HG03457 (cell line): ENCODE data around the gene CRYGD.
"Not testable (repeated sequence)": the region's sequence is repeated elsewhere in the genome, so short reads cannot be mapped to it uniquely, and the experiment has no call there.

Experiments
- ATAC-seq: cut with Tn5 transposase; IDR thresholded peaks from one replicate; pipeline ENCODE4 v1.9.1; 2021; ENCODE audit warnings: moderate number of reproducible peaks; ENCODE audit not compliant: unreplicated experiment

Gene CRYGD

DNA sequence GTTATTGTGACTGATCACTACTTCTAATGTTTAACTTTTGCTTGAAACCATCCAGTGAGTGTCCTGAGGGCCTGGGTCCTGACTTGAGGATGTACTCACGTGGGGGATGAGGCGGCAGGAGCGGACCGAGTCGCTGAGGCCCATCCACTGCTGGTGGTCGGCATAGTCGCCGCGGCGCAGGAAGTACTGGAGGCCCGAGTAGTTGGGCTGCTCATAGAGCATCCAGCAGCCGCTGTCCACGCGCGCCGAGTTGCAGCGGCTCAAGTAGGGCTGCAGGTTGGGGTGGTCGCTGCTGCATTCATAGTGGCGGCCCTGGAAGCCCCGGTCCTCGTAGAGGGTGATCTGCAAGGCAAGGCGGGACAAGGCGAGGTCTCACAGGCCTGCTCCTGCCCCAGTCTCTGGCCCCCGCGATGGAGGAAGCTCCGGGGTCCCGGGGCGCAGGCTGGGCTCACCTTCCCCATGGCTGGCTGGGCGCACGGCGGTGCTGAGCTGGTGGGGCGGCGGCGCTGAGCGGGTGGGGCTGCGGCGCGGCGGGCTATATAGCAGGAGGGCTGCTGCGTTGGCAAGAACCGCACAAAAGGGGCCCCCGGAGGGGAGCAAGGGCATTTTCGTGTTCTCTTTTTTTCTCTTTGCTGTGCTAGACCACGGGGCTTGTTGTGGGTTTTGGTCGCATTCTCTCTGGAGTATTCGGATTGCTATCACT, at the start of gene CRYGD:
TSS of gene CRYGD (minus strand) at position 512 of the 703 bp plus-strand sequence. CDS start at position 461, 51 bp downstream.
- ATAC-seq = not testable (repeated sequence)

DNA sequence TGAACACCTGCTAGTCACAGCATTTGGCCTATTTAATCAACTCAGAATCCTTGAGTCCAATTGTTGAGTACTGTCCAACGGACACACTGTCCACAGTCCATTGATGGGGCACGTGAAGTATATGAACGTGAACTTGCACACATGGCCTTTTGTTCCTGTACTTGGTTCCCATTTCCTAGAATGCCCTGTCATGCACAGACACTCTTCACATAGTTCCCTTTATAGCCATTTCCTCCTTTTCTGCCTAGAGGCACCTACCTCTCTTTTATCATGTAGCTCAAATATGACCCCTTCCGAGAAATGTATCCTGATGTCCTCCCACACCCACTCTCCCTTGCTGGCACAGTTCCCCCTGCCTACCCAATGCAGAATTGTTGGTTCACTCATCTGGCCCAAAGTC, 47.8 kb upstream of the CRYGD start:
- no peak for ATAC-seq

DNA sequence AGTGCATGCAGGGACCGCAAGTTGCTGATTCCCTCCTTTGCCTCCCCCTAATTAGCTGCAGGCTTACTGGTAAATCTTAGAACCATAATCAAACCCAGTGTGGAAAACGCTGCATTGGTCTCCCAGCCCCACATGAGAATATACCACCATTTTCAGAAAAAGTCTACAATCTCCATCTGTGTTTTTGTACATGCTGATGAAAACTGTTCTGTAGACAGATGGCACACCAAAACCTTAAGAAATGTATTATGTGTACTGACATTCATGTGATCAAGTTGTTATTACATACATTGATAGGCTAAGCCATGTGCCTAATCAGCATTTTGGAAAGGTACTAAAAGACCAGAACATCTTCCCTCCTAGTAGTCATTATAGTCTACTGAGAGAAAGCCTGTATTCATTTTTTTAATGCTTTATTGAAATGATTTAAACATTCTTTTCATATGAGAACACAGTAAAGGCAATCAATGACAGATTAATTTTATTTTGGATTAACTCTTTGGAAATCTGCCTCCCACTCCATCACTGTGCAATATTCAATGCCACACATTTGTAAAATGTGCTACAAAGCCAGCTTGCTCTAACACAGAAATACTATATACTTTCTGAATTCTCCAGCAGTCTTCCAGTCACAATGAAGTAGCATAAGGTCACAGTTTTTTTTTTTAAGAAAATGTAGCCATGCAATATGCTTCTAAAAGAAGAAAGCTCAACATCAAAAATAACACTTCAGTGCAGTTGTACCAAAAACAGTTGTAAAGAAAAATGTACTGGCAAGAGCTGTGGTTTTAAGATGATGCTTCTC, 40.8 kb upstream of the CRYGD start:
- ATAC-seq = no peak

DNA sequence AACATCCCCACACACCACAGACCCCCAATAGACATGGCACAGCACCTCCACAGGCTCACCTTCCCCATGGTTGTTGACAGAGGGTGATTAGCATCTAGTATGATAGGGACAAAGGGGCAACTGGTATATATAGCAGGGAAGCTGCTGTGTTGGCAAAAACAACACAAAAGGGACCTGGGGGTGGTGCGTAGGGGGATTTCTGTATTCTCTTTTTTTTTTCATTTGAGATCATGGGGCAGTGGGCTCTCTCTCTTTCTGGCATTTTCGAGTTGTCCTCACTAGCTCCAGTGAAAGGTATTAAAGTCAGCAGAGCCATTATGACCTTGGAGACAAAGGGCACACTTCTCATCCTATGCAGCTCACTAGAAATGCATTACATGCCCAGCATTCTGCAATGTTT, 39.2 kb upstream of the CRYGD start, which contains the start of gene CRYGA:
TSS of gene CRYGA (minus strand) at position 101 of the 400 bp plus-strand sequence. CDS start at position 68, 33 bp downstream.
- no peak for ATAC-seq

DNA sequence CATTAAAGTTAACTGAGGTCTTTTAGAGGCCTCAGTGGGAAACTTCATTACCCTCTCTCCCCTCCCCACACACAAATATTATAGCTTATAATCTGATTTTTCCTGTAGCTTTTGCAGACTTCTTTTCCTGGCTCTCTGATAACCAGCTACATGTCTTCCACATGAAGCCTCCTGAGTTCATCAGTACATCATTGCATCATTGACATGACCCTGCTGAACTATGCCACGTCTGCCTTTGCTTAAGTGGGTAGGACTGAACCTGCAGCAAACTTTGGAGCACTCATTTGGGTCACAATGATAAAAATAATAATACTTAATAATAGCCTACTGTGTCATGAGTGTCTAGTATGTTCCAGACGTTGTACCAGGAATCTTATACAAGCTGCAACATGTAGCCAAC, 32.1 kb upstream of the CRYGD start:
- ATAC-seq = no peak

DNA sequence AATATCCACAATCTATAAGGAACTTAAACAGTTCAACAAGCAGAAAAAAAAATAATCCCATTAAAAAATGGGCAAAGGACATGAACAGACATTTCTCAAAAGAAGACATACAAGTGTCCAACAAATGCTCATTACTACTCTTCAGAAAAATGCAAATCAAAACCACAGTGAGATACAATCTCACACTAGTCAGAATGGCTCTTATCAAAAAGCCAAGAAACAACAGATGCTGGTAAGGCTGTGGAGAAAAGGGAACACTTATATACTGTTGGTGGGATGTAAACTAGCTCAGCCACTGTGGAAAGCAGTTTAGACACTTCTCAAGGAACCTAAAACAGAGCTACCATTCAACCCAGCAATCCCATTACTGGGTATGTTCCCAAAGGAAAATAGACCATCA, 28.8 kb upstream of the CRYGD start:
- ATAC-seq = no peak

DNA sequence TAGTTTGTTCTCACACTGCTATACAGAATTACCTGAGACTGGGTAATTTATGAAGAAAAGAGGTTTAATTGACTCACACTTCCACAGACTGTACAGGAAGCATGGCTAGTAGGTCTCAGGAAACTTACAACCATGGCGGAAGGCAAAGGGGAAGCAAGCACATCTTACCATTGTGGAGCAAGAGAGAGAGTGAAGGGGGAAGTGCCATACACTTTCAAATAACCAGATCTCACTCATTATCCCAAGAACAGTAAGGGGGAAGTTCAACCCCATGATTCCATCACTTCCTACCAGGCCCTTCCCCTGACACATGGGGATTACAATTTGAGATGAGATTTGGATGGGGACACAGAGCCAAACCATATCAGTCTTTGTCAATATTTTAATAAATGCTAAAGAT, 26.6 kb upstream of the CRYGD start:
- ATAC-seq = no peak

DNA sequence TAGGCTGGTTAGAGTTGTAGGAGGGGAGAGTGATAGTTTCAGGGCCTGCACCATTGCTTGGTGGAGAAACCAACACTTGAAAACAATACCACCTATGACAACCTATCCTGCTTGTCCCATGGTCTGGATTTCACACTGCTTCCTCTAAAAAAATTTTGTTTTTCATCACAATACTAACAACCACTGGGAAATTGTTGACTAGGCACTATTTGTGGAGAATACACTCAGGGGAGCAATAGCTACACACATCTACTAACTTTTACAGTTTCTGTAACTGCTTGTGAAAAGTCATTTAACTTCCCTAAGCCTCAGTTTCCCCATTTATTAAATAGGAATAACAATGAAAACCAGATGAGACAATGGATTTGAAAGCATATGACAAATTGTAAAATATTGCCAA, 25.8 kb upstream of the CRYGD start:
- no peak for ATAC-seq

DNA sequence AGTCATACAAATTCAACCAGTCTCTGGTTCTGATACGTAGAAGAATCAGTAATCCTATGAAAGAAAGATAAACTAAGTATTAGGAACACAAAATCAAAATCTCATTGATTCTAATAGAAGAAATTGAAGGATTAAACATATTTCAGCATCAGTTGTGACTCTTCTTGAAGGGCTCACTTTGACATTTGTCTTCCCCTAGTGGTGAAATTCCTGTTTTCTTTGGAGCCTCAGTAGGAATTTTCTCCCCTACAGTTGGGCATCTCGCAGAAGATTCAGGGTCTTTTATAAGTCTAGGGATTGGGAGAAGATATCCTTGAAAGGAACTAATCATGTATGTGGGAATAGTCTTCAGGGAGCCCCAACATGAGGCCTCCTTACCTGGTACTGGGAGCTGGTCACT, 24.5 kb upstream of the CRYGD start:
- ATAC-seq = no peak

DNA sequence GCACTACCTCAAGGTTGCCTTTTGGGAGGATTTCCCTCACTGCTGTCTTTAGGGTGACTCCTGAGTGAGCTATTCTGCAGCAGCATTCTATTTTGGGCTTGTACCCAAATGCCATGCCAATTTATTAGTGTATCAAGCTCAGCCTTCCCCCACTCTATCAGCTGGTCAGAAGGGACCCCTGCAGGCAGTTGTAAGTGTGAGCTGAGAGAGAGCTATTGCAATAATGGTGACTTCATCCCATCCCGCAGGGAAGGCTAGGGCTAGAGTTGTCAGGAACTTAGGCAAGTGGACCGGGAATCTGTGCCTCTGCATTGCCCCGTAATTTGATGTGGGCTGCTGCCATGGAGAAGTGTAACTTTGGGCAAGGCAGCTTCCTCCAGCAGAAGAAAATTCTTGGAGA, 23.4 kb upstream of the CRYGD start:
- ATAC-seq = no peak

DNA sequence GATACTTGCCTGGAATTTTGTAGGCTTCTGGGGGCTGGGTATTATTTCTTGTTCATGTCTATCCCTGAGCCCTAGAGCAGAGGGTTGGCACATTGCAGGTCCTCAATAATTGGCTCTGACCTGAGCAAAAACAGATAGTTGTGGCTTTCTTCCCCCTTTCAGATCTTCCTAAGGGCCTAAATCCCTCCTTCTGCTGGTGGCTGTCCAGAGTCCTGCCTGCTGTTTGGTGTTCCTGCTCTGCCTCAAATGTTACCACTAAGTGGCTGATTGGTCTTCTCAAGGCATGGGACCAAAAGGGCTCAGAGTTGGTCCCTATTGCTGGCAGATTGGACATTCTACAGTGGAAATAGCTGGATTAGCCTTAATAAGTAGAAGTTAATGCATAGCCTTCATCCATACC, 22.7 kb upstream of the CRYGD start:
- no peak for ATAC-seq

DNA sequence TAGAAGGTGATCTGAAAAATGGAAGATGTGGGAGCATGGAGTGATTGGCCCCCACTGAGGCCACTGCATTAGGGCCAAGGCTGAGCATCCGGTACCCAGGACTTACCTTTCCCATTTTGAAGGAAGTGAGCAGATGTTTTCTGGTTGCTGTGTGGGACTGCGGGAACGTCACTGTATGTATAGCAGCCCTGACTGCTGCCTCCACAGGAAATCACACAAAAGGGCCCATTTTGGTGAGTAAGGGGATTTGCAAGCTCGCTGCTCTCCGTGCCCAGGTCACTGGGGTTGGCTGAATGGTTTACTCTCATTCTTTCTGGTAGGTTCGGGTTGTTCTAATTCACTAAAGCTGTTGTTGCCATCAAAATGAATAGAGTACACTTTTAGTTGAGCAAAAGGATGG, 21.7 kb upstream of the CRYGD start, which contains the start of gene CRYGB:
TSS of gene CRYGB (minus strand) at position 153 of the 400 bp plus-strand sequence. CDS start at position 115, 38 bp downstream.
- ATAC-seq = no peak

DNA sequence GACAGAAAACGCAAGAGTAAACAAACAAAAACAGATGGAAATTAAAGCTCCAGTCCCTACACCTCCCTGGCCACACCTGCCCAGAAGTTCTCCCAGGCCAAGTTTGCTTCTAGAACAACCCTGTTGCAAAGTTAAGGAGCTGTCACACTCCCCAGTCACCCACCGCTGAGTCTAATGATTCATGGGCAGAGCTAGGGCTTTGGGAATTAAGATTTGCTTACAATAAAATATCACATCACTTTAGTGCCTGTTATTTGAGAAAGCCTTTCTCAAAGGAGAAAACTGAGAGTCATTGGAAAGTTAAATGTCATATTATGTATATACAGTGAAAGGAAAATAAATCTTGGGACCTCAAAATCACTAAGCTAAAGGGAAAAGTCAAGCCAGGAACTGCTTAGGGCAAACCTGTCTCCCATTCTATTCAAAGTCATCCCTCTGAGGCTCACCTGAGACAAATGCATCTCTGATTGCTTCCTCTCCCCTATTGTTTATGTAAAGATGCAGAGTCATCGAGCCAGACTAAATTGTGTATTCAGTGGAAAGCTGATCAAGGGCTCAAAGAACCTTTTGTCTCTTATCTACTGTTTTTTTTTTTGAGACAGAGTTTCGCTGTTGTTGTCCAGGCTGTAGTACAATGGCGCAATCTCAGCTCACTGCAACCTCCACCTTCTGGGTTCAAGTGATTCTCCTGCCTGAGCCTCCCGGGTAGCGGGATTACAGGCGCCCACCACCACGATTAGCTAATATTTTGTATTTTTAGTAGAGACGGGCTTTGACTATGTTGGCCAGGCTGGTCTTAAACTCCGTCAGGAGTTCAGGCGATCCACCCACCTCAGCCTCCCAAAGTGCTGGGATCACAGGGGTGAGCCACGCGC, 18.8 kb upstream of the CRYGD start:
- ATAC-seq = no peak

DNA sequence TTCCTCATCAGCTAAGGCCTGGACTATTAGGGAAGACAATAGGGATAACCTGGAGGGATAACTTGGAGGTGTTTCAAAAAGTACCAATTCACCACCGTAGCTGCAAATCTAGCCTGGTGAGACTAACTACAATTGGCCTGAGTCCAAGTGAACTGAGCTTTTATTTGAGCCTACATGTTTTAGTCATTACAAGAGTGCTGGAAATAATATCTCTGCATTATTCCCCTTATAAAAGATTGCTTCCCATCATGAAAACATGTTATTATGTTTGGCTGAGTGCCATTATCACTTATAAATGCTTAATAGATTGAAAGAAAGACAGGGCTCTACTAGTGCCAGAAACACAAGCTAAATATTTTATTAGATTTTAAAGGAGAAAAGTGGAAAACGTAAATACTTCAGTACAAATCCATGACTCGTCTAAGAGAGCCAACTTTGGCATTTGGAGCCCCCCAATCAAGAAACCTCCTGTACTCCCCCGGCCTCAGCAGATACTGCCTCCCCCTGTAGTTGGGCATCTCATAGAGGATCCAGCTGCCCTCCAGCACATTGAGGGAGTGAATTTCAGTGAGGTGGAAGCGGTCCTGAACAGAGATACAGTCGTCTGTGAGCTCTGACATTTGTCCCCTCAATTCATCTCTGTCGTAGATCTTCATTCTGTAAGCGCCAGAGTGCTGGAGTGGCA, 18.1 kb upstream of the CRYGD start:
- no peak for ATAC-seq

DNA sequence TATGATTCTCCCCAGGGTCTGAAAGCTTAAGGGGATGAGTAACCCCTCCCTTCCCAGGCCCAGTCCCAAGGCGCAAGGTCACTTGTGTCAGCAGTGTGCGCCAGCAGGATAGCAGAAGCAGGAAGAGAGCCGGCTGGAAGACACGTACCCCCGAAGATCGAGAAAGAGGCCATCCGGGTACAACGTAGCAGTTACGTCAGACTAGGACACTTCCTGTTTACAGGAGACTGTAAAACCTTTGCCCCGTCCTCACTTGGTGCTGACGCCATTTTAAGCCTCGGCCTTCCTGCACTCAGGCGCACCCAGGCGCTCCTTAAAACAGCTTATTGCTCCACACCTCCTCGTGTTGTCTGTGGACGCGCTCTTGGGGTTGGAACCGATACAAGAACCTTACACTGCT, 15.1 kb upstream of the CRYGD start:
- no peak for ATAC-seq

DNA sequence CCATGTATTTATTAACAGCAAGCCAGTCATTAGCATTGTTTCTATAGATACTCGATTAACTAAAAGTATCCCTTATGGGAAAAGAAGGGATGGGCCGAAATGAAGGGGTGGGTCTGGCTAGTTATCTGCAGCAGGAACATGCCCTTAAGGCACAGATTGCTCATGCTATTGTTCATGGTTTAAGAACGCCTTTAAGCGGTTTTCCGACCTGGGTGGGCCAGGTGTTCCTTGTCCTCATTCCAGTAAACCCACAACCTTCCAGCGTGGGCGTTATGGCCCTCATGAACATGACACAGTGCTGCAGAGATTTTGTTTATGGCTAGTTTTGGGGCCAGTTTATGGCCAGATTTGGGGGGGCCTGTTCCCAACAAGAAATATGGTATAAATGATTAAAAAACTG, 14.0 kb upstream of the CRYGD start:
- not testable (repeated sequence) for ATAC-seq

DNA sequence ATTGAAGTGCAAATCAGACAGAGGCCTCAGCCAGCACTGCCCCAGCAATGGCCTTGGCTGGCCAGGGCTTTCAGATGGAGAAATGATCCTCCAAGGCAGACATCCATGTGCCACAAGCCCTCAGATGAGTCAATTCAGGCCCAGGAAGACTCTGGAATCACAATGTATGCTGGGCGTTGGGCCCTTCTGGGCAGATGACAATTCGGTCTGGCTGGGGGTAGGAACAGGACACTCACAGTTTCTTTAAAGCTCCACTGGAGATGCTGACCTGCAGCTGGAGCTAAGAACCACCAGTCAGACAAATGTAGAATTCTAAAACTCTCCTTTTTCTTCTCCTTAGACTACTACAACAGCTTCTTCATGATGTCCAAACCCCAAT, 12.4 kb upstream of the CRYGD start:
- ATAC-seq = no peak

DNA sequence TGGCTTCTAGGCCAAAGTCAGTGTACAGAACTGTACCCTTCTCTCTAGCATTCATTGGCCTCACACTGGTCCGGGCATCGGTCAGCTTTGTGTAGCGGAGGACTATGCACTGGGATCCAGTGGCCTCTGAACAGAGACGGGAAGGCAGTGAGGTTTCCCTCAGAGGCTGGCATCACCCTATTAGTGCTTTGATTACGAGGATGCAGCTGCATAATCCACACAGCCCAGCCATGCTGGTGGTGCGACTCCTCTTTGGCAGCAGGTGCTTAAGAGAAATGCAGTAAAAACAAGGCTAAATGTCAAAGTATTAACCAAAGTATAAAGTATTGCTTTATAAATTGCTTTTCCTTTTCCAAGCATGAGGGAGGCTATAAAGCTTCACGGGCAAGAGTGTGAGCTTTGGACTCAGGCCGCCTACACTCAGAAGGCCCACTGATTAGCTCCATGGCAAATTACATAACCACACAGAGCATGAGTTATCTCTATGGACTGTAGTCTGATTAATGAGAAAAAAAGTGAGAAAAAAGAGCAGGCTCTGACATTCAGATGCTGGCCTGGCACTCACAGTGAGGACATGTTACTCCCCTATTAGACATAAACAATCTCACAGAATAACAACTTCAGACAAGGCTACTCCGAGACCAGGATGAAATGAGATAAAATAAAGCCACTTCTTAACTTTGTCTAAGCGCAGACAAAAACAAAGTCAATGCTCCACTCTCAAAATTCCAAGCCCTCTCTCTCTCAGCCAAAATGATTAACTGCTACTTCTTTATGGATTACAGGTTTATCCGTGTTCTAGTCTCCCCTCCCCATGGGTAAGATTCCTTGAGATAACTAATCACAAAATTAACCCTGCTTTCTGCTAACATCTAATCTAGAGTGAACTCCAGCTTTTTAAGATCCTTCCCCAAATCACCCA, 11.7 kb upstream of the CRYGD start:
- ATAC-seq = no peak

DNA sequence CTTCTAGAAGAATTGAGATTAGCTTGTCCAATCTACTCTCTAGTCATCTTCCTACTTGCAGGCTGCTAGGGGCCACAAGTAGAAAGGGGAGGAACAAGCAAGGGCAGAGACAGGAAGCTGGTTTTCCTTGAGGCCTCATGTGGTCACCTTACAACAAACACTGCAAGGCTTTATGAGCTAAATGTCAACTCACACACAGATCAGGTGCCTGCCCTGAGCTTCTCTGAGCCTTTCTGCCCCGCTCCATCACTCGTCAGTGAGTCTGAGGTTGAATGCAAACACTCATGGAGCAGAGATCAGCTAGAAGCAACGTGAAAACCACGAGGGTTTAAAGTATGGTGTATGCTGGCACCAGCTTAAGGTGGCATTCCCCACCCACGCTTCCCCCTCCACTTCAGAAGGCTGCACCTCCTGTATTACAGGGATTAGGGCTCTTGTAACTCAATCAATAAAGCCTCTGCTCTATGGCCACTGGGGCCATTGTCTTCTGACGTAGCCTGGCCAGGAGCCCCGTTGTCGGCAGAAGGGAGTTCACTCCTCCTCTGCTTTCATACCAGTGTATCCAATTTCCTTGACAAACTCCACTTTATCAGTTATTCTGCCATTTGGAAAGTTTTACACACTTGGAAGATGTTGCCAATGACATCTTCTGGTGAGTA, 10.7 kb upstream of the CRYGD start:
- no peak for ATAC-seq
